Effector memory CD4-positive, alpha-beta T cell (primary cell): ENCODE measurements around the gene KIAA1671.

ENCODE experiments used
- DNase-seq, 3 donors: peaks; one replicate each; pipeline ENCODE4 v3.0.0-alpha.2; 2020
- H3K27ac ChIP-seq: 2 replicates; pipeline ENCODE4 v1.7.0; 2013; ENCODE audit warnings: mild to moderate bottlenecking, low read length, moderate library complexity; ENCODE audit not compliant: insufficient read depth, poor library complexity, severe bottlenecking
- H3K27me3 ChIP-seq: replicated peaks from 2 replicates; pipeline ENCODE4 v1.7.0; 2013; ENCODE audit warnings: mild to moderate bottlenecking, low read length; ENCODE audit not compliant: insufficient read depth, control insufficient read depth, poor library complexity, severe bottlenecking
- H3K36me3 ChIP-seq: 2 replicates; pipeline ENCODE4 v1.7.0; 2013; ENCODE audit warnings: mild to moderate bottlenecking, low read length, moderate library complexity; ENCODE audit not compliant: control insufficient read depth, insufficient read depth
- H3K4me1 ChIP-seq: 2 replicates; pipeline ENCODE4 v1.7.0; 2013; ENCODE audit warnings: low read length, mild to moderate bottlenecking; ENCODE audit not compliant: control insufficient read depth, insufficient read depth, poor library complexity, severe bottlenecking
- H3K4me3 ChIP-seq: 2 replicates; pipeline ENCODE4 v1.7.0; 2013; ENCODE audit warnings: low read length, low read depth, mild to moderate bottlenecking; ENCODE audit not compliant: insufficient read depth, poor library complexity, severe bottlenecking
- H3K9me3 ChIP-seq: 2 replicates; pipeline ENCODE4 v1.7.0; 2013; ENCODE audit warnings: mild to moderate bottlenecking, low read length, moderate library complexity; ENCODE audit not compliant: control insufficient read depth

The KIAA1671 gene

GRCh38 chr22:25136953-25137576 is 184.5 kb downstream of the KIAA1671 start:
- Histone ChIP-seq H3K27ac (no peak overlapping the region), H3K4me3 (no peak overlapping the region), H3K9me3 (no peaks in the 10 kb centered on the region), H3K4me1 (no peaks in the 10 kb centered on the region), H3K36me3 (no peaks in the 10 kb centered on the region), H3K27me3 (no peaks in the 10 kb centered on the region)
- DNase-seq: no peak

DNA sequence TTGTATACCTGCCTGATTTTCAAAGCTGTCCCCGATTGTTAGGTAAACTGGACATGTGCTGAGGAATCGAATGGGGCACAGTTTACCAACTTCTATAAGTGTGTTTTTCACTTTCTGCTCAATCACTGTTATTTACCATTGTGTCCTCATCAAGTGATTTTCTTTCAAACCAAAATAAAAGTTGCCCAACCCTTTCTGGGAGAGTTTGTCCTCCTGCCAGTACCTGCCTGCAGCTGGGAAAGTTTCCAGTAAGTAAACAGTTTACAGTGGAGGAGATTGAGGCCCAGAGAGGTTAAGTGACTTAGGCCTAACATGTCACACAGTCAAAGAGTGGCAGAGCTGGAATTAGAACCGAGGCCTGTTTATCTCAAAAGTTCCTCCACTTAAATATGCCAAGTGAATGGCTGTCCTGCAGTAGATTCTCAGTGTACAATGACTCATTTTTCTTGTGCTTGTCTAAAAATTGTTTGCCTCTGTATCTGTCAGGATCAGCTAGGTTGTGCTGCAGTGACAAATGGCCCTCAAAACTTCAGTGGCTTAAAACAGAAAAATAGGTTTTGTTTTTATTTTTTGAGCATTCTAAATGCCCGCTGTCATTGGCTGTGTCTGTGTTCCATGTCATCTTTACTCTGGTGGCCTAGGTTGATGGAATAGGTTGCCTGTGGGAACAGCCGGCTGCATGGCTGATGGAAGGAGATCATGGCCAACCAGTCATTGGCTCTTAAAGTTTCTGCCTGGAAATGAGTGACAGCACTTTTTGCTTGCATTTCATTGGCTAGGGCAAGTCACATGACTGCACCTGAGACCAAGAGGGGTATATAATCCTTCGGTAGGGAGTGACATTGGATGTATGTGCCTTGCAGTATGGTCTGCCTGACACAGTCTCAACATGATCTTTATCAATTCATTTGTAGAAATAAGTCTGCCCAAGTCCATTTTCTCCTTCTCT is 185.3 kb downstream of the KIAA1671 start:
- no peak for DNase-seq
- Histone ChIP-seq H3K27ac (no peak overlapping the region), H3K9me3 (no peaks in the 10 kb centered on the region), H3K27me3 (no peaks in the 10 kb centered on the region), H3K36me3 (no peaks in the 10 kb centered on the region), H3K4me1 (no peaks in the 10 kb centered on the region), H3K4me3 (no peak overlapping the region)

DNA sequence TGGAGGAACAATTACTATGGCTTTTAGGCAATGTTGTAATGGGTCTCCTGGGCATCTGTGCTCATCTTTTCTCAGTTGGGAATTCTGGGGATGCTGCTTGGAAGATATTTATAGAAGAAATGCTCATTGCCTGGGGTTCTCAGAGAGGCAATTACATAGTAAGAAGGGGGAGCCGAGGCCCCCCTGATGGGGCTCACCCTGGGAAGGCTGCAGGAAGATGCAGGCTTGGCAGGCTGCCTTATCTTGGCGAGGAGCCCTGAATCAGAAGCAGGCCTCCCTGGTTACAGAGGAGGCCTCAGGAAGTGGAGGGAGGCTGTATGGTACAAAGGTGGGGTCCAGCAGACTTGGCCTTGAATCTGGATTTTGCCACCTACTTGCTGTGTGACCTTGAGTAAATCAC is 186.5 kb downstream of the KIAA1671 start:
- H3K27me3 ChIP-seq: no peaks in the 10 kb centered on the region
- no peak for DNase-seq
- no peaks in the 10 kb centered on the region for H3K36me3 ChIP-seq
- H3K4me3 ChIP-seq: no peak overlapping the region
- no peaks in the 10 kb centered on the region for H3K4me1 ChIP-seq
- no peaks in the 10 kb centered on the region for H3K9me3 ChIP-seq
- no peak overlapping the region for H3K27ac ChIP-seq

DNA sequence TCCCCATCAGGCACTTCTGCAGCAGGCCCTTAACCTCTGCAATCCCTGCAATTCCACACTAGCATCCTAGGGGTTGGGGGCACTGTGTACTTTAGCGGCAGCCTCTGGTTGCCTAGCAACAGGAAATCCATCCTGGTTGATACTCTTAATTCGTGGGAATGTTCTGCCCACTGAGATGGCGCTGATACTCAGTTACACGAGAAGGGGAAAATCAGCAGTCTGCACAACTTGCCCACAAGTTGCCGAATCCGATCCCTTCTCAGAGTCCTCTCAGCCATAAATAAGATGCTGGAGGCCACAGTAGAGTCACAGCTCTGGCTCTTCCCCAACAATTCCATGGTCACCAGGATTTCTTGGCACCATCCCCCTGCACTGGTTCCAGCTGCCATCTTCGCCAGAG is 189.6 kb downstream of the KIAA1671 start:
- no peaks in the 10 kb centered on the region for H3K27me3 ChIP-seq
- H3K27ac ChIP-seq: no peak overlapping the region
- no peaks in the 10 kb centered on the region for H3K9me3 ChIP-seq
- no peak for DNase-seq
- no peak overlapping the region for H3K4me3 ChIP-seq
- H3K4me1 ChIP-seq: no peaks in the 10 kb centered on the region
- H3K36me3 ChIP-seq: no peaks in the 10 kb centered on the region

DNA sequence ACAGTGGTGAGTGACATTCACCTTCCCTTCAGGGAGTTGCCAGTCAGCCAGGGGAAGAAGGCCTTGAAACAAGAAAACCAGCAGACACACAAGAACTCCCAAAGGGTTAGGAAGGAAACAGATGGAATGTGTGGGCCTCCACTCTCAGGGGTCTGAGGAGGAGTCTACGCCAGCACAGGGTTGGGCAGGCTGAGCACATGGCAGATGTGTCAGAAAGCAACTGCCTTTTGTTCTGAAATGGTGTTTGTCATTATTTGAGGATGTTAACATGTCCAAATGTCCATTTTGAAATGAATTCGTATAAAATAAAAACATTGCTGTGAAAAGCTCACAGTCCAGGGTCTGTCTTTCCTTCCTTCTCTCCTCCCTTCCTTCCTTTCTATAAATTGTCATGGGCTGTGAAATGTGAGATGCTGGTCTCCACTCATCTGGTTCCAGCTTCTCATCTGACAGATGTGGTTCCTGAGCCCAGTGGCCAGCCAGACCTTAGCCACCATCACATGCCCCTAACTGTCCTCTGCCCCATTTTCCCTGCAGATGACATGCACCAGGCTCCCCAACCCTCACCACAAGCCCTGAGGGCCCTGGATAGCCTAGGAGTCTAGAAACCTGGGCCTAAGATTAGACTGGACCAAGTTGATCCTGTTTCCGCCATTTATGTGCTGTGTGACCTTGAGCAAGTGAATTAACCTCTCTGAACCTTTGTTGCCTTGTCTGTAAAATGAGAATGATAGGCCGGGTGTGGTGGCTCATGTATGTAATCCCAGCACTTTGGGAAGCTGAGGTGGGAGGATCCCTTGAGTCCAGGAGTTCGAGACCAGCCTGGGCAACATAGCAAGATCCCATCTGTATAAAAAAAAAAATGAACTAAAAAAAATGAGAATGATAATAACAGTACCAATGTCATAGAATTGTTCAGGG is 190.9 kb downstream of the KIAA1671 start:
- no peaks in the 10 kb centered on the region for H3K27me3 ChIP-seq
- no peak overlapping the region for H3K4me3 ChIP-seq
- no peak overlapping the region for H3K27ac ChIP-seq
- no peaks in the 10 kb centered on the region for H3K36me3 ChIP-seq
- H3K9me3 ChIP-seq: no peaks in the 10 kb centered on the region
- H3K4me1 ChIP-seq: no peaks in the 10 kb centered on the region
- DNase-seq: no peak

GRCh38 chr22:25144522-25144921 is 192.0 kb downstream of the KIAA1671 start:
- Histone ChIP-seq H3K4me1 (no peaks in the 10 kb centered on the region), H3K27me3 (no peaks in the 10 kb centered on the region), H3K9me3 (no peaks in the 10 kb centered on the region), H3K27ac (no peak overlapping the region), H3K4me3 (no peak overlapping the region), H3K36me3 (no peaks in the 10 kb centered on the region)
- no peak for DNase-seq

DNA sequence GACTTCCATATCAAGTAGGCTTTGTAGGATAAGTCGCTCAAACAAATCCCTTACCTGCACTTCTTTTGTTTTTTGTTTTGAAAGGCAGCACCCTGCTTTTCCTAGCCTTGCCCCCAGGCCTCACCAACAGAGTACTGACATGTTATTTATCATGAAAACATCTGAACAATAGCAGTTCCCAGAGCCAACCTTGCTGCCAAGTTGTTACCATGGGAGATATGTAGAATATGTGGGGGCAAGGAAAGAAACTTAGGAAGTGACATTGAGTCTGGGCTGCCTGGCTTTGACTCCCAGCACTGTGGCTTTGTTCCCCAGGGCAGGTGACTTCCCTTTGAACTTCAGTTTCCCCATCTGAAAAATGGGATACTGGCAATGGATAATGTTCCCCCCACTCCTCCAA is 193.8 kb downstream of the KIAA1671 start:
- H3K4me3 ChIP-seq: no peak overlapping the region
- no peaks in the 10 kb centered on the region for H3K27me3 ChIP-seq
- H3K36me3 ChIP-seq: no peaks in the 10 kb centered on the region
- H3K9me3 ChIP-seq: no peaks in the 10 kb centered on the region
- no peak overlapping the region for H3K27ac ChIP-seq
- no peak for DNase-seq
- H3K4me1 ChIP-seq: no peaks in the 10 kb centered on the region

- no peak for DNase-seq
- H3K36me3 ChIP-seq: no peaks in the 10 kb centered on the region
- no peak overlapping the region for H3K4me3 ChIP-seq
- no peak overlapping the region for H3K27ac ChIP-seq
- no peaks in the 10 kb centered on the region for H3K9me3 ChIP-seq
- H3K4me1 ChIP-seq: no peaks in the 10 kb centered on the region
- H3K27me3 ChIP-seq: no peaks in the 10 kb centered on the region
Observed at GRCh38 chr22:25146906-25147641, 194.6 kb downstream of the KIAA1671 start.

- Histone ChIP-seq H3K9me3 (no peaks in the 10 kb centered on the region), H3K27me3 (no peaks in the 10 kb centered on the region), H3K27ac (no peak overlapping the region)
Observed at GRCh38 chr22:25147642-25147928, 195.1 kb downstream of the KIAA1671 start.

More at GRCh38 chr22:25147642-25147928, 195.1 kb downstream of the KIAA1671 start:
- Histone ChIP-seq H3K4me1 (no peaks in the 10 kb centered on the region), H3K4me3 (no peak overlapping the region), H3K36me3 (no peaks in the 10 kb centered on the region)
- no peak for DNase-seq
